HG02678 (cell line): Measurements from ENCODE around the gene CCDC186.

Source experiments
- ATAC-seq: cut with Tn5 transposase; IDR thresholded peaks from one replicate; pipeline ENCODE4 v1.9.1; 2021; ENCODE audit warnings: mild to moderate bottlenecking, moderate library complexity; ENCODE audit not compliant: unreplicated experiment

CCDC186 gene

DNA sequence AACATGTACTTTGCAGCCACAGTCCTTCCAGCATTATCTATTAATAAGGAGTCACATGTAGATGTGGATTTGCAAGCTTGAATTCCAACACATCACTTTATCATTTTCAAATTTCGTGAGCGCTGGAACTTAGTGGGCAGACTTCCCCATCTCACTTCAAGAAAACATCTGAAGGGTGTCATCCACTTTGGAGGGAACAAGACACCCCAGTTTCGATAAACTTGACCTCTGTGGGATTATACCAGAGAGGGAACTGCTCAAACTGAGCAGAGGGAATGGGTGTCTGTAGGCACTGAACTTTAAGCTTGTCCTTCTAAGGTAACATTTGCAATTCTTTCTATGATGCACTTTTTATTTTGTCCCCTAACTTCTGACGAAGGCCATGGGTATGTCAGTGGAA is 102.8 kb downstream of the CCDC186 start:
- no peak for ATAC-seq
